Adrenal gland (tissue), 5 donors: ENCODE data around the gene SORBS1.

Experiments used
- POLR2A ChIP-seq, 2 donors: fragments of 450-650 bp; IDR thresholded peaks; one replicate each; pipeline ENCODE4 v1.6.1; 2017; ENCODE audit warnings: antibody characterized with exemption in 2 of 2, mild to moderate bottlenecking in 2 of 2, moderate library complexity in 1 of 2
- TF ChIP-seq, protein P1 (sequence below), 6 experiments: fragments of 450-650 bp in 4 of 6; fragments of 200-600 bp in 2 of 6; sonication (generic) in 1 of 6; IDR thresholded peaks; 1 replicate in 5 of 6; 2 replicates in 1 of 6; pipeline versions ENCODE4 v1.5.1 to v1.8.0; 2016 to 2021; ENCODE audit warnings: antibody characterized with exemption in 6 of 6, mild to moderate bottlenecking in 2 of 6, moderate library complexity in 1 of 6
- donor health status: DM: no; HTN: no; CAD: no.

DNA sequence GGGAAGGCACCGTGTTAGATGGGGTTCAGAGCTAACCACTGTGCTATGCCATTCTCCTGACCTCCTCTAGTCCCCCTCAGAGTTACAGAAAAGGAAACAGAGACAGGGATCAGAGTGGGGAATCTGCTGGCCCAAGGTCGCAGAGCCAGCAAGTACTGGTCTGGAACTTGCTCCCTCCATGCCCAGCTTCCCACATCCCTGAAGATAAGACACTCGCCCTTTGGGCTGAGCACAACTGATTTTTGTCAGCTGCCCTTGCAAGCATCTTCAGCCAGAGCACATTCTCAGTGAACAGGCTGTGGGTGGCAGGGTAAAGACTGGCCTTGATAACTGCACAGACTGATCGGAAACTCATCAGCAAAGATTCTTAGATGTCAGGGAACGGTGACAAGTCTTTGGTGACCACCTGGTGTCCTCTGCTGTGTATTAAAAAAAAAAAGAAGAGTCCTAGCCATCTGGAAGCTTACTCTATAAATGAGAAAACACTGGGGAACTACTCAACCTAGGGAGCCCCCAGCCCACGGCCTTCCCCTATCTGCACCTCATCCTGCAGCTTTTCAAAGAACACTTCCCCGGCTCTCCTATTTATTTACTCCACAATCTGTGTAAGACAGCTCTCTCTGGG, 1.3 kb upstream of the SORBS1 start:
- TF ChIP-seq POLR2A (IDR thresholded peaks at IDR 0.05): no peak
- TF ChIP-seq, protein P1, sequence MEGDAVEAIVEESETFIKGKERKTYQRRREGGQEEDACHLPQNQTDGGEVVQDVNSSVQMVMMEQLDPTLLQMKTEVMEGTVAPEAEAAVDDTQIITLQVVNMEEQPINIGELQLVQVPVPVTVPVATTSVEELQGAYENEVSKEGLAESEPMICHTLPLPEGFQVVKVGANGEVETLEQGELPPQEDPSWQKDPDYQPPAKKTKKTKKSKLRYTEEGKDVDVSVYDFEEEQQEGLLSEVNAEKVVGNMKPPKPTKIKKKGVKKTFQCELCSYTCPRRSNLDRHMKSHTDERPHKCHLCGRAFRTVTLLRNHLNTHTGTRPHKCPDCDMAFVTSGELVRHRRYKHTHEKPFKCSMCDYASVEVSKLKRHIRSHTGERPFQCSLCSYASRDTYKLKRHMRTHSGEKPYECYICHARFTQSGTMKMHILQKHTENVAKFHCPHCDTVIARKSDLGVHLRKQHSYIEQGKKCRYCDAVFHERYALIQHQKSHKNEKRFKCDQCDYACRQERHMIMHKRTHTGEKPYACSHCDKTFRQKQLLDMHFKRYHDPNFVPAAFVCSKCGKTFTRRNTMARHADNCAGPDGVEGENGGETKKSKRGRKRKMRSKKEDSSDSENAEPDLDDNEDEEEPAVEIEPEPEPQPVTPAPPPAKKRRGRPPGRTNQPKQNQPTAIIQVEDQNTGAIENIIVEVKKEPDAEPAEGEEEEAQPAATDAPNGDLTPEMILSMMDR (IDR thresholded peaks at IDR 0.05): no peak
